CD4-positive, alpha-beta T cell (primary cell): ENCODE results near the gene SPOCK1. TPM values are rescaled to one million over a fixed set of nuclear protein-coding genes. Genes with fewer than 3 reads are reported as not detected.

Experiments
- ATAC-seq: fragments of 200-7000 bp; cut with Tn5 transposase; one replicate; pipeline ENCODE4 v1.10.0; 2022; ENCODE audit warnings: mild to moderate bottlenecking; ENCODE audit not compliant: poor library complexity
- CTCF ChIA-PET: fragments of 350-600 bp; sonication (Branson Sonifier 250); formaldehyde crosslinking; loops from one replicate; lab custom pipeline; 2021; ENCODE audit warnings: antibody characterized with exemption, inconsistent platforms; lab: Charles Lee
- POLR2A ChIA-PET: fragments of 350-600 bp; sonication (Branson Sonifier 250); formaldehyde crosslinking; loops from one replicate; lab custom pipeline; 2021; ENCODE audit warnings: antibody characterized with exemption, inconsistent platforms; lab: Charles Lee
- DNase-seq, 14 experiments: peaks; one replicate each; pipeline ENCODE4 v3.0.0-alpha.2; 2013 to 2020; ENCODE audit warnings: mixed read lengths in 2 of 14
- H3K27ac ChIP-seq, 2 donors: one replicate each; pipeline versions ENCODE4 v1.5.1 to v1.7.0; 2013; ENCODE audit warnings: low read length in 2 of 2, low read depth in 1 of 2, mild to moderate bottlenecking in 1 of 2
- H3K27me3 ChIP-seq, 2 experiments: 1 replicate in 1 of 2; 2 replicates in 1 of 2; pipeline versions ENCODE4 v1.6.1 to v1.7.0; 2013; ENCODE audit warnings: low read length in 2 of 2, control low read depth in 1 of 2, mild to moderate bottlenecking in 1 of 2, moderate library complexity in 1 of 2; ENCODE audit not compliant: insufficient read depth in 2 of 2, control insufficient read depth in 1 of 2
- H3K36me3 ChIP-seq: one replicate; pipeline ENCODE4 v1.6.1; 2013; ENCODE audit warnings: low read length, control low read depth; ENCODE audit not compliant: insufficient read depth
- H3K4me1 ChIP-seq: one replicate; pipeline ENCODE4 v1.6.1; 2013; ENCODE audit warnings: low read length, control low read depth; ENCODE audit not compliant: insufficient read depth
- H3K4me3 ChIP-seq: one replicate; pipeline ENCODE4 v1.5.1; 2013; ENCODE audit warnings: mild to moderate bottlenecking, low read length, moderate library complexity
- H3K9me3 ChIP-seq, 2 experiments: 1 replicate in 1 of 2; 2 replicates in 1 of 2; pipeline versions ENCODE4 v1.6.1 to v1.7.0; 2013; ENCODE audit warnings: low read length in 2 of 2, mild to moderate bottlenecking in 2 of 2, control low read depth in 1 of 2, moderate library complexity in 1 of 2; ENCODE audit not compliant: control insufficient read depth in 1 of 2, insufficient read depth in 1 of 2
- H3K27ac Mint-ChIP-seq: one replicate; pipeline ENCODE4 v1.8.0; 2020; ENCODE audit warnings: mixed read lengths
- H3K27me3 Mint-ChIP-seq: one replicate; pipeline ENCODE4 v1.8.0; 2021; ENCODE audit warnings: mixed read lengths
- H3K36me3 Mint-ChIP-seq: one replicate; pipeline ENCODE4 v1.8.0; 2021; ENCODE audit warnings: low read depth, mixed read lengths
- H3K4me1 Mint-ChIP-seq: one replicate; pipeline ENCODE4 v1.8.0; 2021; ENCODE audit warnings: low read depth, mixed read lengths
- H3K4me3 Mint-ChIP-seq: one replicate; pipeline ENCODE4 v1.8.0; 2020; ENCODE audit warnings: mild to moderate bottlenecking, mixed read lengths
- H3K9me3 Mint-ChIP-seq: one replicate; pipeline ENCODE4 v1.8.0; 2020; ENCODE audit warnings: mixed read lengths
- intact Hi-C, 2 experiments: fragments of 100-400 bp; cut with DNase I in 1 of 2; cut with micrococcal nuclease in 1 of 2; formaldehyde crosslinking; loops; one replicate each; pipeline versions ENCODE4 v1.15.1 to v1.9.0; 2023 to 2025; cut with DNase I, micrococcal nuclease
- total RNA-seq, 174 experiments: library from RNA in 2 of 174; stranded (reverse) in 2 of 174; gene quantifications; one replicate each; pipeline ENCODE4 v1.2.3 and lab custom pipeline; 2021 to 2026
- TF ChIP-seq, protein P1 (sequence below): fragments of 200-600 bp; IDR thresholded peaks from one replicate; pipeline ENCODE4 v1.8.0; 2022; ENCODE audit warnings: antibody characterized with exemption, mild to moderate bottlenecking

The SPOCK1 gene
- total RNA-seq, 2 experiments from 2014 or later, result not detected

DNA sequence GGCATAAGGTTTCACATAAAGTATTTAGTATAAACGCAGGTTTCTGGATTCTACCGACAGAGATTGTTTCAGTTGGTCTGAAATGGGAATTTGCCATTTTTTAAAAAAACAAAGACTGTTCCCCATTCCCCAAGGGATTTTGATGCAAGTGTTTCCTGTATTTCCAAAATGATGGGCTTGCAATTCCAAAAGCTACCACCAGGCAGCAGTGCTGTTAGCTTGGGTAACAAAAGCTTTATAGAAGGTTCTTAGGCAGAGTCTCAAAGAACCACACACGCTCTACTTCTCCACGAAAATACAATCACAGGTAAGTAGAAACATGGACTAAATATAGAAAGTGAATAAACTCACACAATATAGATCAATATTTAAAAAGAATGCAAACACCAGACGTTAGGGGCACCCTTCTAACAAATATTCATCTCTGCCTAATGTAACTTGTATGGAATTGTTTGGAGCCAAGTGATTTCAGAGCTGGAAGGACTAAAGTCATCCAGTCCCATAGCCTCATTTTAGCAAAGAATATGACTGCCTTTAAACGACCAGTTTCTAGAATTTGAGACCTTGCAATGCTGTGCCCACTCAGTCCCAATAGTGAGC lies 154.3 kb downstream of the SPOCK1 start:
- Histone ChIP-seq H3K9me3 (peaks cover 0 to 6% of the 10 kb centered on the region in 2 experiments), H3K36me3 (no peaks in the 10 kb centered on the region), H3K27ac (no peak overlapping the region), H3K4me3 (no peak overlapping the region), H3K27me3 (no peaks in the 10 kb centered on the region), H3K4me1 (no peaks in the 10 kb centered on the region)
- TF ChIP-seq, protein P1, sequence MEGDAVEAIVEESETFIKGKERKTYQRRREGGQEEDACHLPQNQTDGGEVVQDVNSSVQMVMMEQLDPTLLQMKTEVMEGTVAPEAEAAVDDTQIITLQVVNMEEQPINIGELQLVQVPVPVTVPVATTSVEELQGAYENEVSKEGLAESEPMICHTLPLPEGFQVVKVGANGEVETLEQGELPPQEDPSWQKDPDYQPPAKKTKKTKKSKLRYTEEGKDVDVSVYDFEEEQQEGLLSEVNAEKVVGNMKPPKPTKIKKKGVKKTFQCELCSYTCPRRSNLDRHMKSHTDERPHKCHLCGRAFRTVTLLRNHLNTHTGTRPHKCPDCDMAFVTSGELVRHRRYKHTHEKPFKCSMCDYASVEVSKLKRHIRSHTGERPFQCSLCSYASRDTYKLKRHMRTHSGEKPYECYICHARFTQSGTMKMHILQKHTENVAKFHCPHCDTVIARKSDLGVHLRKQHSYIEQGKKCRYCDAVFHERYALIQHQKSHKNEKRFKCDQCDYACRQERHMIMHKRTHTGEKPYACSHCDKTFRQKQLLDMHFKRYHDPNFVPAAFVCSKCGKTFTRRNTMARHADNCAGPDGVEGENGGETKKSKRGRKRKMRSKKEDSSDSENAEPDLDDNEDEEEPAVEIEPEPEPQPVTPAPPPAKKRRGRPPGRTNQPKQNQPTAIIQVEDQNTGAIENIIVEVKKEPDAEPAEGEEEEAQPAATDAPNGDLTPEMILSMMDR, result peak; percentile 21
- Mint-ChIP-seq H3K27ac (no peak overlapping the region), H3K27me3 (peaks cover 17% of the 10 kb centered on the region), H3K9me3 (no peaks in the 10 kb centered on the region), H3K4me3 (no peak overlapping the region), H3K4me1 (no peaks in the 10 kb centered on the region), H3K36me3 (no peaks in the 10 kb centered on the region)
- intact Hi-C loops, result no loop called here
- DNase-seq, result peak in 1 of 14 experiments; percentile 13
- no peak for ATAC-seq
- CTCF ChIA-PET, result no interaction called here
- POLR2A ChIA-PET, result no interaction called here

DNA sequence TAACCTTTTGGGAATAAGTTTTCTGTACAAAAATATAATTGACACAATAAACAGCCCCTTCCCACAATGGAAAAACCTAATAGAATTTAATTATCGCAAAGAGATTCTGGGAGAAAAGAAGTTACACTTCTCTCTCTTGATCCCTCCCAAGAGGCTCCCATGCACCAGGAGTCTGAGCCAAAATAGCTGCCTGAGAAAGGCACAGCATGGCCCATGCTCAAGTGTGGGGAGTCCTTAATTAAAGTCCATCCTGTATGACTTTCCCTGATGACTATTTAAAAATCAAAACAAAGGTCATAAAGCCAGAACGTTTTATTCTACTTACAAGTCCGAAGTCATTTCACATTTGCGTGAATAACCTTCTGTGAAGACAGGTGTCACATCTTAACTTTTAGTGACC lies 155.1 kb downstream of the SPOCK1 start:
- Mint-ChIP-seq H3K4me3 (no peak overlapping the region), H3K4me1 (no peaks in the 10 kb centered on the region), H3K27me3 (peaks cover 17% of the 10 kb centered on the region), H3K9me3 (no peaks in the 10 kb centered on the region), H3K36me3 (no peaks in the 10 kb centered on the region), H3K27ac (no peak overlapping the region)
- no peaks in the 10 kb centered on the region for H3K36me3 ChIP-seq
- ChIA-PET POLR2A (no interaction called here), CTCF (no interaction called here)
- intact Hi-C loops, result no loop called here
- no peak overlapping the region for H3K27ac ChIP-seq
- no peak for DNase-seq
- no peak for ATAC-seq
- no peaks in the 10 kb centered on the region for H3K4me1 ChIP-seq
- peaks cover 0 to 6% of the 10 kb centered on the region in 2 experiments for H3K9me3 ChIP-seq
- TF ChIP-seq, protein P1, result no peak
- H3K4me3 ChIP-seq, result no peak overlapping the region
- H3K27me3 ChIP-seq, result no peaks in the 10 kb centered on the region

DNA sequence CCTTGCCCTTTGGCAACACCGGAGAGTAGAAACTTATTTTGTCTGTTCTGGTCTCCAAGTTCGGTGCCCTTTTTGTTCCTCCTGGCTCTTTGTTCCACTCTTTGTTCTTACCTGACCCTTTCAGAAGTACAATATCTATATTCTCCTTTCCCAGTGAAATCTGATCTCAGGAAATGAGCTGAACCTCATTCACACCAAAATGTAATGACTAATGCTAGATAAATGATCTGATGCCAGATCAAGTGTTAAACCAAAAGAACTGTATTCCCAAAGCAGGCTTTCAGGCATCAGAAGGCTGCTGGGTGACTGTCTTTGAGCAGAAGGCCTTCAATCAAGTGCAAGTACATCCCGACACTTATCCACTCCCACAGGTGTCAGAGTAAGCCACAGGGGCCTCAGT lies 156.4 kb downstream of the SPOCK1 start:
- Histone ChIP-seq H3K4me1 (no peaks in the 10 kb centered on the region), H3K27me3 (no peaks in the 10 kb centered on the region), H3K9me3 (peaks cover 0 to 4% of the 10 kb centered on the region in 2 experiments), H3K36me3 (no peaks in the 10 kb centered on the region), H3K27ac (no peak overlapping the region), H3K4me3 (no peak overlapping the region)
- ChIA-PET POLR2A (no interaction called here), CTCF (no interaction called here)
- Mint-ChIP-seq H3K27ac (no peak overlapping the region), H3K36me3 (no peaks in the 10 kb centered on the region), H3K4me1 (no peaks in the 10 kb centered on the region), H3K4me3 (no peak overlapping the region), H3K27me3 (peaks cover 14% of the 10 kb centered on the region), H3K9me3 (no peaks in the 10 kb centered on the region)
- TF ChIP-seq, protein P1, result no peak
- DNase-seq (no peak), ATAC-seq (no peak)
- intact Hi-C loops, result no loop called here
